ENCODE measurements around the gene POC1A.

GRCh38 chr3:52091586-52092270, 62.5 kb downstream of the POC1A start:
- TF ChIP-seq GATA2 (IDR thresholded peaks at IDR 0.05; ENCODE audit: low read depth, low read length) = no peak
- no peak for TF ChIP-seq GATA3 (IDR thresholded peaks at IDR 0.05; ENCODE audit: low read depth, low read length)

Data from SH-SY5Y (cell line).